Measurements from ENCODE around the gene KIF16B. TPM values are rescaled to one million over a fixed set of nuclear protein-coding genes. Genes with fewer than 3 reads are reported as not detected.

KIF16B gene
- total and polyA plus RNA-seq, 2 of the 13 experiments (the other 11 are each of a cell fraction or from before 2014, with no cell fraction given) = 6.9 to 18.0 TPM

DNA sequence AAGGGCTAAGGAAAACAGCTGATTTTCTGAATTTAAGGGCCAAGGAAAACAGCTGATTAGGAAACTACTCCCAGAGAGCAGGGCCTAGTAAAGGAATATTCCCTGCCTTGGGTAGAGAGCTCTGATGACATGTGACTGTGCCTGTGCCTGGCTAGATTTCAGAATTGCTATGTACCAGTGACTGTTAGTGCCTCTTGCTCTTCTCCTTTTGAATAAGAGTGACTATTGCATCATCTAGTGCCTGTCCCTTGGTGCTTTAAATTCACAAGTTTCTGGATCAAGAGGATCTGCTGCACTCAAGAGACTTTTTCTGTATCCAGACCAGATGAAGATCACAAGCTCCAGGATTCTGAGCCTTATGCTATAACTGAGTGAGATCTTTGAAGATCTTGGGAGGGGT is 332.9 kb downstream of the KIF16B start (continued):
- TF ChIP-seq, protein P1, sequence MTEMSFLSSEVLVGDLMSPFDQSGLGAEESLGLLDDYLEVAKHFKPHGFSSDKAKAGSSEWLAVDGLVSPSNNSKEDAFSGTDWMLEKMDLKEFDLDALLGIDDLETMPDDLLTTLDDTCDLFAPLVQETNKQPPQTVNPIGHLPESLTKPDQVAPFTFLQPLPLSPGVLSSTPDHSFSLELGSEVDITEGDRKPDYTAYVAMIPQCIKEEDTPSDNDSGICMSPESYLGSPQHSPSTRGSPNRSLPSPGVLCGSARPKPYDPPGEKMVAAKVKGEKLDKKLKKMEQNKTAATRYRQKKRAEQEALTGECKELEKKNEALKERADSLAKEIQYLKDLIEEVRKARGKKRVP (CRISPR knock-in tag; IDR thresholded peaks at IDR 0.05) = 0 out of 4 replicates have a peak, but pooled peaks of 1 of the 2 experiments have one; percentile 19
- TF ChIP-seq KLF11 (CRISPR knock-in tag; IDR thresholded peaks at IDR 0.05) (no peak), ZNF678 (CRISPR knock-in tag; IDR thresholded peaks at IDR 0.05) (no peak), ZNF619 (CRISPR knock-in tag; IDR thresholded peaks at IDR 0.05) (no peak), ZNF501 (CRISPR knock-in tag; IDR thresholded peaks at IDR 0.05) (no peak), NFIC (IDR thresholded peaks at IDR 0.05; ENCODE audit: low read length) (no peak), GABPA (IDR thresholded peaks at IDR 0.05; ENCODE audit: low read depth, low read length) (no peak), GABPA (CRISPR knock-in tag; IDR thresholded peaks at IDR 0.05; ENCODE audit: low read depth) (no peak)

DNA sequence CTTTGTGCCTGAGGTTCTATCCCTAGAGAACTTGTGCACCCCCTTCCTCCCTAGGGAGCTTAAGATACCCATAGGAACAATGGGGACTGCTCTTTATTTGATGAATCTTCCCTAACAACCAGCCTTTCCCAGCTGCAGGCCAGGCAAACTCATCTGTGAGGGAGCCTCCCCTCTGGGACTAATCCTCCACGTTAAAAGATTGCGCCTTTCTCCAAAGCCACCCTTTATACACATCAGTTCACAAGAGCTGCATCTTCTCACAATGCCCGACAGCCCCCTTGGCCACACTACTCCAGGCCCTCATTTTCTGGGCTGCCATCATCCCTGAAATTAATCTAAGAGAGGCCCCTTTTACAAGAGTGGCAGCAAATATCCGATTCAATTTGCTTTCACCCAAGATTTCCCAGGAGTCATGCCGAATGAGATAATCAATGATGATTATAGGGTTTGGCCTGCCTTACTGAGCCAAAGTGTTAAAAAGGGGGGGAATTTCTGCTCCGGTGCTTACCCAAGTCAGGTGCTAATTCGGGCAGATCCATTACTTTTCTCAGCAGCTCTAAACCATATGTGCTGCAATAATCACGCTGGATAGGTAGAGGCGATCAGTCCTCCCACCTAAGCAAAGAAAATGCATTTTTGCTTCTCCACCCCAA is 336.5 kb downstream of the KIF16B start:
- Histone ChIP-seq H3K4me3 (replicated peaks in 1 of 3; ENCODE audit: insufficient read depth in 1 of 3, low read depth in 2 of 3, low read length in 3 of 3) (no peak overlapping the region), H3K4me1 (ENCODE audit: insufficient read depth, low read length) (no peaks in the 10 kb centered on the region), H3K79me2 (ENCODE audit: insufficient read depth, low read length) (no peaks in the 10 kb centered on the region), H3K9ac (ENCODE audit: insufficient read depth, low read depth, low read length) (no peak overlapping the region), H4K20me1 (ENCODE audit: insufficient read depth, low read length) (no peaks in the 10 kb centered on the region), H3K27me3 (ENCODE audit: control insufficient read depth in 1 of 2, insufficient read depth in 2 of 2, low read length in 2 of 2) (no peaks in the 10 kb centered on the region), H3K4me2 (ENCODE audit: low read depth, low read length) (no peak overlapping the region), H3K27ac (ENCODE audit: extremely low read length, insufficient read depth, low read length) (no peak overlapping the region), H2AFZ (ENCODE audit: low read length) (no peak overlapping the region), H3K9me3 (ENCODE audit: low read length) (peaks cover 6% of the 10 kb centered on the region; the same call in 1 of the 2 replicates), H3K36me3 (replicated peaks in 1 of 2; ENCODE audit: control insufficient read depth in 1 of 2, insufficient read depth in 2 of 2, low read length in 2 of 2) (no peaks in the 10 kb centered on the region)
- no TSS peak for BruUV-seq (replicated peaks)
- TF ChIP-seq MYC (CRISPR knock-in tag; IDR thresholded peaks at IDR 0.05; ENCODE audit: borderline replicate concordance) (no peak), SRSF1 (optimal IDR thresholded peaks at IDR 0.05; ENCODE audit: low read depth, low read length) (no peak), TGIF2 (CRISPR knock-in tag; IDR thresholded peaks at IDR 0.05) (no peak), HOXA7 (CRISPR knock-in tag; IDR thresholded peaks at IDR 0.05) (no peak)
- TF ChIP-seq, protein P2, sequence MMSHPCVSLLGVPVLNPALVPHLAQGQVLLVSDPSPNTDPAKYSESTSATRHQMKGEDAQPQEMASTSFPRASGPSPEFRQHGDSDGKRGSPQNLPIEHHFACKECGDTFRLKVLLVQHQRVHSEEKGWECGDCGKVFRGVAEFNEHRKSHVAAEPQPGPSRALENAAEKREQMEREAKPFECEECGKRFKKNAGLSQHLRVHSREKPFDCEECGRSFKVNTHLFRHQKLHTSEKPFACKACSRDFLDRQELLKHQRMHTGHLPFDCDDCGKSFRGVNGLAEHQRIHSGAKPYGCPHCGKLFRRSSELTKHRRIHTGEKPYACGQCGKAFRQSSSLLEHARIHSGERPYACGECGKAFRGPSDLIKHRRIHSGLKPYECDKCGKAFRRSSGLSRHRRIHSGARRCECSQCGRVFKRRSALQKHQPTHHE (CRISPR knock-in tag; IDR thresholded peaks at IDR 0.05; ENCODE audit: borderline replicate concordance) = no peak
- in situ Hi-C loops (cut with HindIII; ENCODE audit: extremely low pct_ligation_motif_present, low pct_unique_long_range_greater_than_20kb) = loop anchor here (10.0 kb wide), 1 partner anchor 532 kb away; no protein-coding TSS in a partner anchor
- DNase-seq (ENCODE audit: low spot score) (no peak), ATAC-seq (no peak), FAIRE-seq (no peak)
- POLR2A ChIA-PET = no interaction called here
- CTCF ChIA-PET (ENCODE audit: low intra/inter-chr PET ratio, low total read pairs) = no interaction called here
- 59% methylated on average over 9 of the region's 9 CpGs for whole genome bisulfite sequencing (ENCODE audit: low lambda C conversion rate)
- intact Hi-C loops (cut with micrococcal nuclease; ENCODE audit: unreplicated experiment) = no loop called here
